Lower lobe of right lung (tissue), 2 donors: Measurements from ENCODE around the gene VSTM5. TPM values are rescaled to one million over a fixed set of nuclear protein-coding genes. Genes with fewer than 3 reads are reported as not detected.

Experiments used
- ATAC-seq, 2 donors: fragments of 200-7000 bp; cut with Tn5 transposase; one replicate each; pipeline ENCODE4 v1.9.1; 2020 to 2022; ENCODE audit warnings: mild to moderate bottlenecking in 2 of 2, moderate library complexity in 2 of 2
- DNase-seq: peaks from one replicate; pipeline ENCODE4 v3.0.0-alpha.2; 2020
- H3K27ac ChIP-seq: fragments of 200-600 bp; one replicate; pipeline ENCODE4 v1.8.0; 2022
- H3K27me3 ChIP-seq: fragments of 200-600 bp; one replicate; pipeline ENCODE4 v1.8.0; 2022; ENCODE audit warnings: low read depth
- H3K36me3 ChIP-seq: fragments of 200-600 bp; one replicate; pipeline ENCODE4 v1.8.0; 2022; ENCODE audit warnings: mild to moderate bottlenecking
- H3K4me1 ChIP-seq: fragments of 200-600 bp; one replicate; pipeline ENCODE4 v1.8.0; 2022
- H3K4me3 ChIP-seq: fragments of 200-600 bp; one replicate; pipeline ENCODE4 v1.8.0; 2022; ENCODE audit warnings: mild to moderate bottlenecking
- H3K9me3 ChIP-seq: fragments of 200-600 bp; one replicate; pipeline ENCODE4 v1.8.0; 2022
- CTCF ChIP-seq: fragments of 200-600 bp; IDR thresholded peaks from one replicate; pipeline ENCODE4 v1.8.0; 2022; ENCODE audit warnings: antibody characterized with exemption, mild to moderate bottlenecking
- intact Hi-C: fragments of 100-400 bp; cut with DNase I; formaldehyde crosslinking; loops from one replicate; pipeline ENCODE4 v1.11.0; 2022
- total RNA-seq: library from RNA; stranded (reverse); fragmentation: NEBNext Ultra II Directional; extraction: Animal tissue kit (Norgen Biotek cat#: 25700); gene quantifications from one replicate; pipeline ENCODE4 v1.2.1, GENCODE V29; 2021
- donor health status: DM: no; HTN: yes; CAD: no; lungs with severe emphysema.

VSTM5 gene
- total RNA-seq, 1 donor from 2014 or later: not detected

- ATAC-seq (no peak), DNase-seq (no peak)
- no peak overlapping the region for H3K4me3 ChIP-seq
- H3K9me3 ChIP-seq: no peaks in the 10 kb centered on the region
- no peaks in the 10 kb centered on the region for H3K36me3 ChIP-seq
- intact Hi-C loops: no loop called here
- TF ChIP-seq CTCF: no peak
- H3K4me1 ChIP-seq: no peaks in the 10 kb centered on the region
- no peaks in the 10 kb centered on the region for H3K27me3 ChIP-seq
- no peak overlapping the region for H3K27ac ChIP-seq
These were observed 28.8 kb downstream of the VSTM5 start for GRCh38 chr11:93821617-93822016.

- H3K36me3 ChIP-seq: peaks cover 1% of the 10 kb centered on the region
- no peak overlapping the region for H3K27ac ChIP-seq
- no peaks in the 10 kb centered on the region for H3K4me1 ChIP-seq
- DNase-seq (no peak), ATAC-seq (no peak)
- no peak overlapping the region for H3K4me3 ChIP-seq
- intact Hi-C loops: no loop called here
- H3K27me3 ChIP-seq: no peaks in the 10 kb centered on the region
- TF ChIP-seq CTCF: no peak
- H3K9me3 ChIP-seq: no peaks in the 10 kb centered on the region
These were observed 29.6 kb downstream of the VSTM5 start for GRCh38 chr11:93820847-93821246.

GRCh38 chr11:93819966-93820695 is 30.3 kb downstream of the VSTM5 start:
- no peak for DNase-seq
- no peak for TF ChIP-seq CTCF
- no peak overlapping the region for H3K27ac ChIP-seq
- peak in 1 of 2 donors; percentile 9 for ATAC-seq
- no peaks in the 10 kb centered on the region for H3K4me1 ChIP-seq
- no peaks in the 10 kb centered on the region for H3K9me3 ChIP-seq
- H3K4me3 ChIP-seq: no peak overlapping the region
- intact Hi-C loops: no loop called here
- H3K27me3 ChIP-seq: no peaks in the 10 kb centered on the region
- H3K36me3 ChIP-seq: peaks cover 8% of the 10 kb centered on the region

GRCh38 chr11:93817426-93818348 is 32.7 kb downstream of the VSTM5 start:
- no peak overlapping the region for H3K4me3 ChIP-seq
- ATAC-seq (no peak), DNase-seq (no peak)
- H3K4me1 ChIP-seq: no peaks in the 10 kb centered on the region
- no peaks in the 10 kb centered on the region for H3K27me3 ChIP-seq
- peaks cover 33% of the 10 kb centered on the region for H3K36me3 ChIP-seq
- TF ChIP-seq CTCF: no peak
- no peak overlapping the region for H3K27ac ChIP-seq
- H3K9me3 ChIP-seq: no peaks in the 10 kb centered on the region
- intact Hi-C loops: no loop called here

- ATAC-seq (no peak), DNase-seq (no peak)
- H3K27me3 ChIP-seq: no peaks in the 10 kb centered on the region
- TF ChIP-seq CTCF: no peak
- no peak overlapping the region for H3K27ac ChIP-seq
- peaks cover 59% of the 10 kb centered on the region for H3K36me3 ChIP-seq
- intact Hi-C loops: no loop called here
- H3K4me1 ChIP-seq: no peaks in the 10 kb centered on the region
- no peak overlapping the region for H3K4me3 ChIP-seq
- no peaks in the 10 kb centered on the region for H3K9me3 ChIP-seq
These were observed 35.3 kb downstream of the VSTM5 start for GRCh38 chr11:93814966-93815633.
